NCI-H2107 (cell line): ENCODE results near the gene SOX8.

ENCODE experiments used
- DNase-seq: peaks from one replicate; lab custom pipeline; 2025; lab: John Stamatoyannopoulos, UW

The SOX8 gene

GRCh38 chr16:988471-989353, 7.1 kb downstream of the SOX8 start:
- no peak for DNase-seq

- DNase-seq, result no peak
Observed at GRCh38 chr16:989354-989814, 7.8 kb downstream of the SOX8 start.

- no peak for DNase-seq
Observed at GRCh38 chr16:990516-991291, 9.1 kb downstream of the SOX8 start.

DNA sequence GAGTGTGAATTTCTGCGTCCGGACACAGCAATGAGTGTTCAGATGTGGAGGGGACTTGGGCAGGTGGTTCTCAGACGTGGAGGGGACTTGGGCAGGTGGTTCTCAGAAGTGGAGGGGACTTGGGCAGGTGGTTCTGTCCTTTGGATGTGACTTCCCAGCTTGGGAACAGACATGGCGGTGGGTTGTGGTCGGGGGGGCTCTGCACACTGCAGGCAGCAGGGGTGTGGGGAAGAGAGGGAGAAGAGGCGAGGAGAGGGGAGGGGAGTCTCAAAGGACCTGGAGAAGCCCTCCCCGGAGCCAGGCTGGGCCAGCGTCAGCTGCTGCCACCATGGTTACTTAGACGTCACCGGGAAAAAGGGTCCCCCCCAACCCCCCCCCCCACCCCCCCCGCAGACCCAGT, 9.8 kb downstream of the SOX8 start:
- no peak for DNase-seq

DNA sequence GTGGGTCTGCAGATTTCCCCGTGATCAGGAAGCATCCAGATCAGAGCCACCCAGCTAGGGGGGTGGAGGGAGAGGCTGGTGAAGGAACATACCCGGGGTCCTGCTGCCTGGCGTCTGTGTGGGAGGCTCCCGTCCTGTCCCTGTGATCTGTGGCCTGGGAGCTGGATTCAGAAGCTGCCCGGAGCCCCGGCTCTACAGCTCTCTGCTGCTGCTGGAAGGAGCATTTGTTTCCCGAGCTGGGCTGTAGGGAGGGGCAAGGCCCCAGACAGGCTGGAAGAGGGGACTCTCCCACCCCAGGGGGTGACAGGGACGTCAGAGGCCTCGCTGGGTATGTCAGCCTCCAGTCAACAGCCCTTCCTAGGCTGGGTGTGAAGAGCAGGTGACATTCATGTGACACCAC, 10.2 kb downstream of the SOX8 start:
- DNase-seq, result no peak

DNA sequence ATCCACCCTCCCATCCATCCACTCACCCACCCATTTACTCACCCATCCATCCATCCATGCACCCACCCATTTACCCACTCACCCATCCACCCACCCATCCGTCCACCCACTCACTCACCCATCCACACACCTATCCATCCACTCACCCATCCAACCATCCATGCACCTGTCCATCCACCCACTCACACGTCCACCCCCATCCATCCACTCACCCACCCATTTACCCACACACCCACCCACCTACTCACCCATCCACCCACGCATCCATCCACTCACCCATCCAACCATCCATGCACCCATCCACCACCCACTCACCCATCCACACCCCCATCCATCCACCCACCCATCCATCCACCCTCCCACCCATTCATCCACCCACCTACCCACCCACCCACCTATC, 12.2 kb downstream of the SOX8 start:
- DNase-seq, result no peak

DNA sequence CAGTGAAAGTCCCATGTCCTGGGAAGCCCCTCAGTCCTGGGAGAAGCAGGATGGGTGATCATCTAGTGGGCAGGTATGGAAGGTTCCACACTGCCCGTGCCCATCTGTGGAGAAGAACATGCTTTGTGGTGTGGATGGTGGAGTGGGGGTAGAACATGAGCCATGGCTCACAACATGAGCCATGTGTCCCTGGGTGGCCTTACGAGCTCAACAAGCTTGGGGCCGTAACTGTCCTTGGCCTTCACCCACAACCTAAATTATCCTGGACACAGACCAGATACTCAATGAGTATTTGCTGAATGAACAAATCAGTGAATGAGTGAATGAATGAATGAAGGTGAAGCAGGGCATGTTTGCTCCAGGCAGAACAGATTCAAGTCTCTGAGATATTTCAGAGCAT, 13.5 kb downstream of the SOX8 start:
- DNase-seq, result no peak

DNA sequence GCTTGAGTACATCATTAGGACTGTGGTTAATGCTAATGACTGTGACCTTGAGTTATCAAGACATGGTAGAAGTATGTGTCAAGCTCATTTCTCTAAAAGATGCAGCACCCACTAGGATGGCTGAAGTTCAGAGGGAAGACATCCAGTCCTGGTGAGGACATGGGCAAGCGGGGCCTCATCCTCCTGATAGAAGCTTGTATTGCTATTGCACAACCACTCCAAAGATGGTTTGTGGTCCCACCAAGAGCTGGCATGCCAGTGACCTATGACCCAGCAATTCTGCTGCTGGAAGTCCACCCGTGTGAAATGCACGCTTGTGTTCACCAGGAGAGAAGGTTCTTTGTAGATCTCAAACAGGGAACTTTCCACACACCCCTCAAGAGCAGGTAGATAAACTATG, 14.2 kb downstream of the SOX8 start:
- no peak for DNase-seq

- no peak for DNase-seq
Observed at GRCh38 chr16:996681-997080, 15.1 kb downstream of the SOX8 start.

- no peak for DNase-seq
Observed at GRCh38 chr16:997440-998051, 16.0 kb downstream of the SOX8 start.

DNA sequence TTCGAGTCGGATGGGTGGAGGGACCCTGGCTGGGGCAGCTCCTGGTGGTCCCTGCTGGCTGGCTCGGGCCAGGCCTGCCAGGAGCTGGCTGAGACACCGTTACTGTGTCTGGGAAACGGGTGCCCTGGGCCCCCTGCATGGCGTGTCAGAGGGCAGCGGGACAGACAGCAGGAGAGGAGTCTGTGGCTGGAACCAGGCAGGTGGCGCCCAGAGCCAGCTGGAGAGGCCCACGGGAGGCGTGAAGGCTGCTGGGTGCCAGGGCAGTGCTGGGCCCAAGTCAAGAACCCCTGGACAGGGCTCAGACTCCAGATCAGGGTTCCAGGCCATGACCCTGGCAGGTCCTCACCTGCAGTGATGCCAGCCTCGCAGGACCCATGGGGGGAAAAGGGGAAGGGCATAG, 16.6 kb downstream of the SOX8 start:
- no peak for DNase-seq

- DNase-seq, result no peak
Observed at GRCh38 chr16:998615-999014, 17.0 kb downstream of the SOX8 start.

DNA sequence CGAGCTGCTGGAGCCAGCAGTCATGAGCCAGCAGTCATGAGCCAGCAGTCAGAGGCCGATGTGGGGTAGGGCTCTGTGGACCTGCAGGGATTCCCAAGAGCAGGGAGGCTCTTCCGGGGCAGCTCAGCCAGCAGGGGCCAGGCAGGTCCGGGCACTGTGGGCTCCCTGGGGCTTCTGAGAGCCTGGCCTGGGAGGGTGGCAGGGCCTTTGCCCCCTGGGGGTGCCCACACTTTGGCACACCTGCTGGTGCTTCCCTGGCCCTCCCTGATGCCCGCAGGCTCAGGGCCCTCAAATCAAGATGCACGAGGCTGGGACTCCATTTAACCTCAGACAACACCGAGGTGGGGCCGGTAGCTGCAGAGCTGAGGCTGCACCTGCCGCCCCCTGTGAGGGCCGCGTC, 18.1 kb downstream of the SOX8 start:
- DNase-seq, result no peak

DNA sequence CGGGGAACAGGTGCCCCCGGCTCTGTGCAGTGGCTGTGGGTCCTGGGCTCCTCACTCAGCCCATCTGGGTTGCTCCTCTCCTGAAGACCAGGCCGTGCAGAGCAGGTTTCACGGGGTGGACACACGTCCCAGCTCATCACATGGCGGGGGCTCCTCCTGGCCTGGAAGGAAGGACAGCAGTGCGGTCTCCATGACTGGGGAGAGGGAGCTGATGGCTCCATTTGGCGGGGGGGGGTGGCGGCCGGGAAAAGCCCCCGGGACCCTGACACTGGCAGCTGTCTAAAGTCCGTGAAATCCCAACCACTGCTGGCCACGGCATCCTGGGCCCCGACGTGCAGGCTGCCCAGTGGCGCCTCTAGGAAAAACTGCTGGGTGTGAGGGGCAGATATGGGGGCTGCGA, 19.0 kb downstream of the SOX8 start:
- no peak for DNase-seq

GRCh38 chr16:1001096-1001495, 19.5 kb downstream of the SOX8 start:
- no peak for DNase-seq

- no peak for DNase-seq
Observed at GRCh38 chr16:1002399-1003166, 21.0 kb downstream of the SOX8 start.

- no peak for DNase-seq
Observed at GRCh38 chr16:1003391-1004347, 22.1 kb downstream of the SOX8 start.

DNA sequence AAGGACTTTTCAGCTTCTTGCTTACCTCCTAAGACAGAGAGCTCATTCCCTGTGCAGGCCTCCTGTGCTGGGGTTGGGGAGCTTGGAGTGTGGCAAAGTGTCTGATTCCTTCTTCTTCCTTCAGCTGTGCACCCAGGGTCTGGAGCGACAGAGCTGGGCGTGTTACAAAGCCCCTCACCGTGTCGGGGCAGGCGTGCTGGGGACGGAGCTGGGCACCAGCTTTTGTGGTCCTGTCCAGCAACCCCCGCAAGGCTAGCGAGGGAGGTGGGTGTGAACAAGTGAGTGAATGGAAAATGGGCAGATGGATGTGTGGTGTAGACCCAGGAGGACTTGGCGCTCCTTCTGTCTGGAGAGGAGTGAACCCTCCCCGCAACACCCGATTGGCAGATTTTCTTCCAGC, 23.7 kb downstream of the SOX8 start:
- DNase-seq, result no peak

DNA sequence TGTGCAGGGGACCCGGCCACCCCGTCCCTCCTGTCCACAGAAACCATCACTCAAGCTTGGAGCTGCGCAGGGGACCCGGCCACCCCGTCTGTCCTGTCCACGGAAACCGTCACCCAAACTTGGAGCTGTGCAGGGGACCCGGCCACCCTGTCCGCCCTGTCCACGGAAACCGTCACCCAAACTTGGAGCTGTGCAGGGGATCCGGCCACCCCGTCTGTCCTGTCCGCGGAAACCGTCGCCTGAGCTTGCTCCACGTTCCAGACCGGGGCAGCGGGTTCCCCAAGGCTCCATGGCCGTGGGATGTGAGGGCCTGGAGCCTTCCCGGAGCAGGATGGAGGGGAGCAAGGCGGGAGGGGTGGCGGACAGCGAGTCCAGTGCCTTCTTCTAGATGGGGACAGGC, 25.2 kb downstream of the SOX8 start:
- no peak for DNase-seq

- no peak for DNase-seq
Observed at GRCh38 chr16:1007284-1007850, 25.8 kb downstream of the SOX8 start.

DNA sequence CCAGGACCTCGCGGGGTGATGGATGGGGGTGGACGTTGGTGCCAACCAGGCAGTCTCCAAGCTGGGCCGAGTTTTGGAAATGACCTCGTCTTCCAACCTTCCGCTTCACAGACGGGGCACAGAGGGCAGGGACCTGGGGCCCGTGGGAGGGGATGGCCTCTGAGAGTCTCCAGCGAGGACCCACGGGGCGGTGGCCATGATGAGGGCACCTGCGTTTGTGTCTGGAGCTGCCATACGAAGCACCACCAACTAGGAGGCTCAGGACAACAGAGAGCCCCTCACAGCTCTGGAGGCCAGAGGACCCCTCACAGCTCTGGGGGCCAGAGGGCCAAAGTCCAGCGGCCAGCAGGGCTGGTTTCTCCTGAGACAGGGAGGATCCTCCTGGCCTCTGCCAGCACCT, 26.5 kb downstream of the SOX8 start:
- DNase-seq, result no peak
